ENCODE measurements around the gene IGFBPL1. TPM values are rescaled to one million over a fixed set of nuclear protein-coding genes. Genes with fewer than 3 reads are reported as not detected.

IGFBPL1 gene
- total and polyA plus RNA-seq, 2 of the 8 experiments (the other 6 are each of a cell fraction or from before 2014, with no cell fraction given) = 31.3 to 33.8 TPM

DNA sequence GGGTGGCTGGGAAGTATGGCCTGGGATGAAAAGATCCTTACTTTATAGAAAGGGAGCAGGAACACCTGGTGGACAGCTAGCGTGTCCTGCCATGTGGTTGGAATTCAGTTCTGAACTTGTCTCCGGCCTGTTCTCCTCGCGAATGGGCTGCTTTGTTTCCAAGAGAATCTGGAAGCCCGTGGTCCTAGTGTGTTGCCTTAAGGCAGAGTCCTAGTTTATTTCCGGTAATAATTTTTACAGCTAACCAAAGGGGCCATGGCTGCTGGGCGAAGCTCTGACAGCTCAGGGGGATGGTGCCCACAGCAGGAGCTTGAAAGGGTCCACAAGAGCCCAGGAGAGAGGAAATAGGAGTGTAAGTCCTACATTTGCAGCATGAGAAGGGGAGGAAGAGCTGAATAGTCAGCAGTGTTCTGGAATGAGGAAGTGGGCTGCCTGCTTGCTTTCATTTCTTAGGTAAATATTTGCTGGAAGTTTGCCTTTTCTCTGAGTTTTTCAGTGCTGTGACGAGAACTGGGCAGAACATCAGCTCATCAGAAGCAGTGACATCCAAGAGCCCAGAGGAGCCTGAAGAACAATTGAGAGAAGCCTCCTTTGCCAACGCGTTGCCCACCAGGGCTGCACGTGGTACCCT, 13.1 kb upstream of the IGFBPL1 start:
- Histone ChIP-seq H3K4me2 (ENCODE audit: insufficient read depth in 1 of 2, low read depth in 2 of 2, low read length in 2 of 2) (no peak overlapping the region), H3K14ac (ENCODE audit: insufficient read length) (no peak overlapping the region), H2BK12ac (ENCODE audit: low read depth, low read length) (no peak overlapping the region), H2BK120ac (replicated peaks; ENCODE audit: low read depth, low read length) (no peak overlapping the region), H3K79me1 (ENCODE audit: low read depth, low read length) (no peaks in the 10 kb centered on the region), H3K27ac (ENCODE audit: low read depth, low read length) (no peak overlapping the region), H3K56ac (replicated peaks; ENCODE audit: insufficient read length, low read depth, low read length) (no peak overlapping the region), H3K4me1 (replicated peaks in 1 of 4; ENCODE audit: control insufficient read depth in 3 of 4, insufficient read depth in 4 of 4, low read length in 3 of 4) (no peaks in the 10 kb centered on the region), H3K23ac (ENCODE audit: insufficient read length) (no peak overlapping the region), H3K9ac (replicated peaks in 1 of 4; ENCODE audit: extremely low read depth in 1 of 4, low read depth in 3 of 4, low read length in 3 of 4) (no peak overlapping the region), H4K8ac (ENCODE audit: extremely low read depth, insufficient read depth, low read length) (no peak overlapping the region), H2BK15ac (ENCODE audit: low read length) (no peak overlapping the region), H4K91ac (replicated peaks; ENCODE audit: insufficient read length, low read length) (no peak overlapping the region), H3K79me2 (ENCODE audit: control insufficient read depth in 1 of 2, insufficient read depth in 2 of 2, low read length in 2 of 2) (no peaks in the 10 kb centered on the region), H3K4ac (replicated peaks; ENCODE audit: insufficient read length, low read depth, low read length) (no peak overlapping the region), H2BK5ac (ENCODE audit: low read depth, low read length) (no peak overlapping the region), H3K9me3 (ENCODE audit: insufficient read depth in 2 of 2, low read depth in 1 of 2, low read length in 1 of 2) (0 out of 4 replicates have a peak, but pooled peaks cover 0 to 5% of the 10 kb centered on the region in 2 experiments), H3K23me2 (ENCODE audit: low read depth, low read length) (no peaks in the 10 kb centered on the region), H3K27me3 (replicated peaks in 1 of 4; ENCODE audit: control insufficient read depth in 3 of 4, extremely low read depth in 1 of 4, insufficient read depth in 3 of 4, low read length in 3 of 4) (peaks cover 0 to 3% (median under 1%) of the 10 kb centered on the region in 4 experiments; a peak in 3 of 7 replicates), H2AFZ (ENCODE audit: low read length) (no peak overlapping the region), H3K4me3 (ENCODE audit: extremely low read depth in 1 of 4, insufficient read depth in 2 of 4, low read depth in 3 of 4, low read length in 4 of 4) (no peak overlapping the region), H4K5ac (ENCODE audit: insufficient read length, low read depth, low read length) (no peak overlapping the region), H3K18ac (ENCODE audit: extremely low read depth, low read length) (no peak overlapping the region), H2AK5ac (ENCODE audit: low read depth, low read length) (no peak overlapping the region), H2BK20ac (ENCODE audit: low read length) (no peak overlapping the region), H4K20me1 (replicated peaks in 1 of 2; ENCODE audit: control insufficient read depth in 1 of 2, insufficient read depth in 2 of 2, low read length in 2 of 2) (no peaks in the 10 kb centered on the region), H3K36me3 (ENCODE audit: control insufficient read depth in 2 of 4, insufficient read depth in 4 of 4, low read length in 3 of 4) (no peaks in the 10 kb centered on the region)
- CTCF ChIA-PET (ENCODE audit: partially characterized antibody) = interaction anchor here (1.1 to 1.6 kb wide), 2 partner anchors 20 to 35 kb away, joined by 3 to 6 read pairs; no protein-coding TSS in a partner anchor
- POLR2A ChIA-PET (ENCODE audit: partially characterized antibody) = no interaction called here
- no peak for FAIRE-seq
- 93% methylated on average over 11 of the region's 11 CpGs; no CpG with 5 or more reads in 1 of the 2 experiments for WGBS, 2 experiments (ENCODE audit: extremely low coverage in 1 of 2, insufficient coverage in 1 of 2, insufficient read length in 1 of 2, insufficient replicate concordance in 2 of 2, low coverage in 1 of 2, low lambda C conversion rate in 2 of 2, missing lambda C conversion rate in 1 of 2)
- no peak for DNase-seq (ENCODE audit: low read depth in 1 of 2, low spot score in 2 of 2)
- TF ChIP-seq MAFK (IDR thresholded peaks at IDR 0.05; ENCODE audit: low read depth, low read length) (no peak), SAP30 (IDR thresholded peaks at IDR 0.05; ENCODE audit: insufficient read depth, insufficient replicate concordance, low read length) (no peak), CEBPB (IDR thresholded peaks at IDR 0.05; ENCODE audit: low read depth, low read length) (no peak), RXRA (IDR thresholded peaks at IDR 0.05; ENCODE audit: insufficient read depth, low read depth, low read length) (no peak), SIN3A (conservative IDR thresholded peaks at IDR 0.05 in 1 of 2, IDR thresholded peaks at IDR 0.05 in 1 of 2; ENCODE audit: low read depth in 1 of 2, low read length in 2 of 2) (no peak), SP2 (IDR thresholded peaks at IDR 0.05; ENCODE audit: low read length) (no peak), CREB1 (IDR thresholded peaks at IDR 0.05) (no peak), EGR1 (IDR thresholded peaks at IDR 0.05; ENCODE audit: borderline replicate concordance, low read depth, low read length) (no peak), TCF12 (IDR thresholded peaks at IDR 0.05; ENCODE audit: low read depth, low read length) (no peak), SP4 (IDR thresholded peaks at IDR 0.05; ENCODE audit: low read length) (no peak), KDM5A (IDR thresholded peaks at IDR 0.05; ENCODE audit: low read length) (no peak), TBP (IDR thresholded peaks at IDR 0.05; ENCODE audit: low read depth, low read length) (no peak), PHF8 (conservative IDR thresholded peaks at IDR 0.05; ENCODE audit: low read depth, low read length) (no peak)
- TF ChIP-seq, protein P1, sequence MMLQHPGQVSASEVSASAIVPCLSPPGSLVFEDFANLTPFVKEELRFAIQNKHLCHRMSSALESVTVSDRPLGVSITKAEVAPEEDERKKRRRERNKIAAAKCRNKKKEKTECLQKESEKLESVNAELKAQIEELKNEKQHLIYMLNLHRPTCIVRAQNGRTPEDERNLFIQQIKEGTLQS (IDR thresholded peaks at IDR 0.05; ENCODE audit: insufficient read depth, low read depth, low read length) = no peak

Measured in H1 (cell line).